Left lung (tissue), 10 donors: Measurements from ENCODE around the gene THAP12. TPM values are rescaled to one million over a fixed set of nuclear protein-coding genes. Genes with fewer than 3 reads are reported as not detected.

Experiments
- ATAC-seq: fragments of 200-7000 bp; cut with Tn5 transposase; one replicate; pipeline ENCODE4 v1.9.1; 2020; ENCODE audit warnings: moderate library complexity
- DNase-seq, 4 donors: peaks; one replicate each; pipeline ENCODE4 v3.0.0-alpha.2; 2013 to 2020
- H3K27ac ChIP-seq, 2 donors: fragments of 200-600 bp; sonication (generic) in 1 of 2; one replicate each; pipeline versions ENCODE4 v1.5.0 to v1.8.0; 2020 to 2021
- H3K27me3 ChIP-seq, 2 donors: fragments of 200-600 bp; sonication (generic) in 1 of 2; one replicate each; pipeline versions ENCODE4 v1.5.0 to v1.8.0; 2020 to 2021
- H3K36me3 ChIP-seq, 2 donors: fragments of 200-600 bp; sonication (generic) in 1 of 2; one replicate each; pipeline versions ENCODE4 v1.5.0 to v1.8.0; 2020 to 2021
- H3K4me1 ChIP-seq, 2 donors: fragments of 200-600 bp; one replicate each; pipeline ENCODE4 v1.8.0; 2021
- H3K4me3 ChIP-seq, 2 donors: fragments of 200-600 bp; sonication (generic) in 1 of 2; one replicate each; pipeline versions ENCODE4 v1.5.0 to v1.8.0; 2020 to 2021; ENCODE audit warnings: mild to moderate bottlenecking in 1 of 2
- H3K9me3 ChIP-seq, 2 donors: fragments of 200-600 bp; sonication (generic) in 1 of 2; one replicate each; pipeline versions ENCODE4 v1.5.0 to v1.8.0; 2020 to 2021
- intact Hi-C, 2 donors: fragments of 100-400 bp; cut with DNase I; formaldehyde crosslinking; loops; one replicate each; pipeline versions ENCODE4 v1.11.2 to v1.14.2; 2022
- polyA plus RNA-seq, 6 donors: library from polyadenylated mRNA; unstranded; fragments of 120-200 nt; gene quantifications; one replicate each; pipeline ENCODE4 v1.2.1, GENCODE V29; 2013; ENCODE audit not compliant: insufficient read length in 6 of 6
- total RNA-seq, 2 donors: library from RNA; stranded (reverse); fragmentation: NEBNext Ultra II Directional; extraction: Animal tissue kit (Norgen Biotek cat#: 25700); gene quantifications; one replicate each; pipeline ENCODE4 v1.2.1, GENCODE V29; 2021
- TF ChIP-seq, protein P1 (sequence below), 2 donors: fragments of 200-600 bp; sonication (generic) in 1 of 2; IDR thresholded peaks; one replicate each; pipeline versions ENCODE4 v1.5.0 to v1.8.0; 2021; ENCODE audit warnings: antibody characterized with exemption in 2 of 2
- donor health status: DM: no; HTN: yes; CAD: no.
- donor health status: DM: no; HTN: no; CAD: no.

Gene THAP12
- total and polyA plus RNA-seq, 8 donors: 27.1 to 108 (median 94.6) TPM

DNA sequence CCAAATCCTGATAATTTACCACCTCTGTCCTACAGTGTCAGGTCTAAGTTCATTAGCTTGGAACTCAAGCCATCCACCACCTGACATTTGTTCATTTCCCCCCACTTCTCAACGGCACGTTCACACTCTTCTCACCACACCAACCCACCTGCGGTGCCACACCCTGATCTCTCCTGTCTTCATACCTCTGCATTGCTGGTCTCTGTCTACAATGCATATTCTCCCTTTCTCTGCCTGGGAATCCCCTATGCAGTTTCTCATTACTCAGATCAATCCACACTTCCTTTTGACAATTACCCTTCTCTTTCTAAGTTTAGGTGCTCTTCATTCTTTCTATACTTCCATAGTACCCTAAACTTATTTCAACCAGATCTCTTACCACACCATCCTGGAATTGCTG is 43.4 kb upstream of the THAP12 start:
- no peak overlapping the region for H3K27ac ChIP-seq
- H3K4me3 ChIP-seq: no peak overlapping the region
- H3K9me3 ChIP-seq: no peaks in the 10 kb centered on the region
- H3K27me3 ChIP-seq: no peaks in the 10 kb centered on the region
- H3K36me3 ChIP-seq: no peaks in the 10 kb centered on the region
- intact Hi-C loops: no loop called here
- DNase-seq (no peak), ATAC-seq (no peak)
- TF ChIP-seq, protein P1, sequence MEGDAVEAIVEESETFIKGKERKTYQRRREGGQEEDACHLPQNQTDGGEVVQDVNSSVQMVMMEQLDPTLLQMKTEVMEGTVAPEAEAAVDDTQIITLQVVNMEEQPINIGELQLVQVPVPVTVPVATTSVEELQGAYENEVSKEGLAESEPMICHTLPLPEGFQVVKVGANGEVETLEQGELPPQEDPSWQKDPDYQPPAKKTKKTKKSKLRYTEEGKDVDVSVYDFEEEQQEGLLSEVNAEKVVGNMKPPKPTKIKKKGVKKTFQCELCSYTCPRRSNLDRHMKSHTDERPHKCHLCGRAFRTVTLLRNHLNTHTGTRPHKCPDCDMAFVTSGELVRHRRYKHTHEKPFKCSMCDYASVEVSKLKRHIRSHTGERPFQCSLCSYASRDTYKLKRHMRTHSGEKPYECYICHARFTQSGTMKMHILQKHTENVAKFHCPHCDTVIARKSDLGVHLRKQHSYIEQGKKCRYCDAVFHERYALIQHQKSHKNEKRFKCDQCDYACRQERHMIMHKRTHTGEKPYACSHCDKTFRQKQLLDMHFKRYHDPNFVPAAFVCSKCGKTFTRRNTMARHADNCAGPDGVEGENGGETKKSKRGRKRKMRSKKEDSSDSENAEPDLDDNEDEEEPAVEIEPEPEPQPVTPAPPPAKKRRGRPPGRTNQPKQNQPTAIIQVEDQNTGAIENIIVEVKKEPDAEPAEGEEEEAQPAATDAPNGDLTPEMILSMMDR (IDR thresholded peaks at IDR 0.05): no peak
- no peaks in the 10 kb centered on the region for H3K4me1 ChIP-seq

GRCh38 chr11:76419896-76420295 is 39.0 kb upstream of the THAP12 start:
- ATAC-seq: peak; percentile 42
- TF ChIP-seq, protein P1 (IDR thresholded peaks at IDR 0.05): no peak
- intact Hi-C loops: no loop called here
- H3K36me3 ChIP-seq: no peaks in the 10 kb centered on the region
- H3K4me1 ChIP-seq: no peaks in the 10 kb centered on the region
- no peaks in the 10 kb centered on the region for H3K27me3 ChIP-seq
- no peak overlapping the region for H3K27ac ChIP-seq
- no peaks in the 10 kb centered on the region for H3K9me3 ChIP-seq
- no peak overlapping the region for H3K4me3 ChIP-seq
- DNase-seq: no peak

DNA sequence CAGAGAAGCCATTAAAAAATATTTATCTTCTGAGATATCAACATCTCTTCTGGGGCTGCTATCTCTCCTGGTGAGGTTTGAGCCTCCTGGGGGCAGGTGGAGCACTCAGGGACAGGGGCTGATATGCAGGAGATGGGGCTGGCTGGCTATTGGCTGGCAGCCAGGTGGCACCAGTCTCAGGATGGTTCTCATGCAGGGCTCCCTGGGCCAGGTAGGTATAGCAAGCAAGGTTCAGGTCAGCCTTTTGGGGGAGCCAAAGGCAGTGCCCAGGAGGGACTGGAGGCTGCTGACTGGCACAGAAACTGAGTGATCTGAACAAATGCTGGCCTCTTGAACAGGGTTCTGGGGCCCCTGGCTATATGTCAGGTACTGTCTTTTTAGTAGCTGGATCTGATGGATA is 34.1 kb upstream of the THAP12 start:
- no peak overlapping the region for H3K27ac ChIP-seq
- no peaks in the 10 kb centered on the region for H3K4me1 ChIP-seq
- no peaks in the 10 kb centered on the region for H3K36me3 ChIP-seq
- DNase-seq: no peak
- TF ChIP-seq, protein P1 (IDR thresholded peaks at IDR 0.05): no peak
- intact Hi-C loops: no loop called here
- no peak for ATAC-seq
- no peak overlapping the region for H3K4me3 ChIP-seq
- no peaks in the 10 kb centered on the region for H3K9me3 ChIP-seq
- H3K27me3 ChIP-seq: no peaks in the 10 kb centered on the region

DNA sequence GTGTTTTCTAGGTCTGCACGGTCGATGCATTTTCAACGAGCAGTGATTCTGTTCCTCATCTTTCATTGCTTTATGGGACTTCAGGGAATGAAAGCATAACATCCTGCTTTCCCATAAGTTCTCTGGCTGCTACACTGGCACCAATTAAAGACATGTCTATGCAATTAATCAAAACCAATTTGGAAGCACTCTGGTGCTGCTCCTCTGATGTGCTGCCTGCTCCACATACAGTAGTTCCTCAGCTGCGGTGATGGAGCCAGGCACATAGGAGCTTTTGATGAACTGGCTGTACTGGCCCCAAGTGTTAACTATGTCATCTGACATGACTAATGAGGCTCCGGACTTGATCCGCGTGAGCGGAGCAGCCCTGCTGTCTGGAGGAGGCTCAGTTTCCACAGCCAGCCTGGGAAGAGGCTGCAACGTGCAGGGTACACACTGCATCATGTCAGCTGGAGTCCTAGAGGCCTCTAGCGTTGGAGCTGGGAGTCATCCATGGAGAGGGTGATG is 30.0 kb upstream of the THAP12 start:
- Histone ChIP-seq H3K27me3 (no peaks in the 10 kb centered on the region), H3K36me3 (no peaks in the 10 kb centered on the region), H3K9me3 (no peaks in the 10 kb centered on the region), H3K4me1 (no peaks in the 10 kb centered on the region), H3K4me3 (no peak overlapping the region), H3K27ac (no peak overlapping the region)
- ATAC-seq: peak; percentile 35
- peak in 1 of 4 donors; percentile 19 for DNase-seq
- intact Hi-C loops: no loop called here
- TF ChIP-seq, protein P1 (IDR thresholded peaks at IDR 0.05): no peak

DNA sequence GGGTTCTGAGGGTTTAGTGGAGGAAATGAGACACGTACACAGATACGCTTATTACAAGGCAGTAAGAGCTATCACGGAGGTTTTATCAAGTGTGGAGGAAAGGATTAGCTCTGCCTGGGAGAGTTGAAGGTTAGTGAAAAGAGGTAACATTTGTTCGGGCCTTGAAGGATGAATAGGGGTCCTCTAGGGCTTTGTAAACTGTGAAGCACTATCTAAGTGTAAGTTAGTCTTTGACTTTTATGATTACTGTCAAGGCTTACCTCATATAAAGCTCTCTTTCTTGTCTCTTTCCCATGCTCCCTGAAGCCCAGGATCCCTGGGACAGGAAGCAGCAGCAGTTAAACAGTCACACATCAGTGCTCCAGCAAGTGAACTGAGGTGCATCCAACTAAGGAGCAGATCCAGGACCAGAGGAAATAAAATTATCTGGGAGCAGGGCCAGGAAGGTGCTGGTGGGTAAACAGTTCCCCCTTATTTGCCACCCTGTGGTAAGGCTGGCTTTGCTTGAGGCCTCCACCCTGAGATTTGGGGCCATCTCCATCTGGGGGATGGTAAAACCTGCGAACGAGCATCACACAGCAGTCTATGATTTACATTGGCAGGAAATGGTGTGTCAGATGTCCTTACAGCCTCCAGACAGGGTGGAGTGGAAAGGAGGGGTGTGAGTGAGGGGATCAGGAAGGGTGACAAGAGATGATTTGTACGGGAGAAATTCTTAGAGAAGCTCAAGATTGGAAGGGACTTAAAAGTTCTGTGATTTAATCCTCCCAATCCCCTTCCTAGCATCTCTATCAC is 27.4 kb upstream of the THAP12 start:
- DNase-seq (no peak), ATAC-seq (no peak)
- Histone ChIP-seq H3K4me1 (no peaks in the 10 kb centered on the region), H3K27ac (no peak overlapping the region), H3K4me3 (no peak overlapping the region), H3K27me3 (no peaks in the 10 kb centered on the region), H3K36me3 (no peaks in the 10 kb centered on the region), H3K9me3 (no peaks in the 10 kb centered on the region)
- intact Hi-C loops: no loop called here
- TF ChIP-seq, protein P1 (IDR thresholded peaks at IDR 0.05): no peak
